ENCODE results near the gene AGAP1. TPM values are rescaled to one million over a fixed set of nuclear protein-coding genes. Genes with fewer than 3 reads are reported as not detected.

Gene AGAP1
- total RNA-seq, 3 donors from 2014 or later (not counting 1 experiment from before 2014, with no cell fraction given) = 42.0 to 56.4 (median 45.7) TPM

DNA sequence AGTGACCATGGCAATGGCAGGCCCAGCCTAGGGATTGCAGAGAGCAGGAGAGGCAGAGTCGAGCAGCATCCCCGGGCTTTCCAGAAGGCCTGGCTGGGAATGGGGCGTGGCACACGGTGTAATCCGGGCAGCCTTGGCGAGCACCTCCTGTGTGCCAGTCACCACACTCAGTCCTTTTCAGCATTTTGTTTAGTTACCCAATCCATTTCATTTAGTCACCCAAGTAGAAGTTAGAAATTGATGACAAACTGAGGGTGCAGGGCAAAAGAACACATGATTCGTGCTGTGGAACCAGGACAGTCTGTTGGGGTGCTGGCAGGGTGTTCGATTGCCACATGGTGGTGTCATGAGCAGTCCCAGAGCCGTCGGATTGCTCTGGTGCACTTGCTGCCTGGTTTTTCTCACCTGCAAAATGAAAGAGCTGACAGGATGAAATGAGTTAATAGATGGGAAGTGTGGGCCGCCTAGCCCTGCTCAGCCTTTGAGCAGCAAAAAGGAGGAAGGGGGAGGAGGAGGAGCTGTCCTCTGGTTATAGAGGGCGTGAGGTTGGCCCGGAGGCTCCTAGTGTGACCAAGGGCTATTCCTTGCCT lies 299.4 kb downstream of the AGAP1 start:
- Histone ChIP-seq H3K4me1 (ENCODE audit: control insufficient read depth, insufficient read depth, low read length) (no peaks in the 10 kb centered on the region), H3K9me3 (ENCODE audit: control insufficient read depth, insufficient read depth, low read length) (no peaks in the 10 kb centered on the region), H3K4me3 (ENCODE audit: low read length) (no peak overlapping the region), H3K27me3 (ENCODE audit: control insufficient read depth, insufficient read depth, low read length) (no peaks in the 10 kb centered on the region), H3K27ac (ENCODE audit: low read length) (no peak overlapping the region), H3K36me3 (ENCODE audit: control insufficient read depth, insufficient read depth, low read length) (no peaks in the 10 kb centered on the region)
- H3K36me3 Mint-ChIP-seq = no peaks in the 10 kb centered on the region
- H3K27me3 Mint-ChIP-seq (ENCODE audit: low read depth in 2 of 2) = peaks cover 0 to 4% of the 10 kb centered on the region in 2 donors
- TF ChIP-seq, protein P1, sequence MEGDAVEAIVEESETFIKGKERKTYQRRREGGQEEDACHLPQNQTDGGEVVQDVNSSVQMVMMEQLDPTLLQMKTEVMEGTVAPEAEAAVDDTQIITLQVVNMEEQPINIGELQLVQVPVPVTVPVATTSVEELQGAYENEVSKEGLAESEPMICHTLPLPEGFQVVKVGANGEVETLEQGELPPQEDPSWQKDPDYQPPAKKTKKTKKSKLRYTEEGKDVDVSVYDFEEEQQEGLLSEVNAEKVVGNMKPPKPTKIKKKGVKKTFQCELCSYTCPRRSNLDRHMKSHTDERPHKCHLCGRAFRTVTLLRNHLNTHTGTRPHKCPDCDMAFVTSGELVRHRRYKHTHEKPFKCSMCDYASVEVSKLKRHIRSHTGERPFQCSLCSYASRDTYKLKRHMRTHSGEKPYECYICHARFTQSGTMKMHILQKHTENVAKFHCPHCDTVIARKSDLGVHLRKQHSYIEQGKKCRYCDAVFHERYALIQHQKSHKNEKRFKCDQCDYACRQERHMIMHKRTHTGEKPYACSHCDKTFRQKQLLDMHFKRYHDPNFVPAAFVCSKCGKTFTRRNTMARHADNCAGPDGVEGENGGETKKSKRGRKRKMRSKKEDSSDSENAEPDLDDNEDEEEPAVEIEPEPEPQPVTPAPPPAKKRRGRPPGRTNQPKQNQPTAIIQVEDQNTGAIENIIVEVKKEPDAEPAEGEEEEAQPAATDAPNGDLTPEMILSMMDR (IDR thresholded peaks at IDR 0.05) = no peak
- intact Hi-C loops (cut with micrococcal nuclease) = no loop called here
- no peak overlapping the region for H3K27ac Mint-ChIP-seq
- H3K9me3 Mint-ChIP-seq = no peaks in the 10 kb centered on the region
- H3K4me3 Mint-ChIP-seq = no peak overlapping the region
- WGBS (ENCODE audit: insufficient coverage) = 63% methylated on average over 13 of the region's 13 CpGs
- DNase-seq = no peak
- no peak for ATAC-seq
- H3K4me1 Mint-ChIP-seq = peaks cover 7 to 9% of the 10 kb centered on the region in 2 donors

DNA sequence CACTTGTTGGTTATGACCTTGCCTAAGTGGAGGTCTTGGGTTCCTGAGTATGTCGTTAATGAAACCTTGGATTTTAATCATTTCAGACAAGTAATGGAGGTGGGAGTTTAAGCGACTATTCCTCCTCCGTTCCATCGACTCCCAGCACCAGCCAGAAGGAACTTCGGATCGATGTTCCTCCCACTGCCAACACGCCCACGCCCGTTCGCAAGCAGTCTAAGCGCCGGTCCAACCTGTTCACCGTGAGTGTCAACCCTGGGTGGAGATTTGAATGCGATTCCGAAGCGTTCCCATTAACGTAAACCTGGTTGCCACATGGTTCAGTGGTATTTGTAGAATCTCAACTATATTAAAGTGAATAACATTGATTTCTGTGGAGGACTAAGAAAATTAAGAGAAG lies 305.4 kb downstream of the AGAP1 start:
- Mint-ChIP-seq H3K4me3 (no peak overlapping the region), H3K4me1 (peaks cover 0 to 4% of the 10 kb centered on the region in 2 donors), H3K27ac (no peak overlapping the region), H3K36me3 (no peaks in the 10 kb centered on the region), H3K9me3 (no peaks in the 10 kb centered on the region), H3K27me3 (ENCODE audit: low read depth in 2 of 2) (no peaks in the 10 kb centered on the region)
- Histone ChIP-seq H3K4me1 (ENCODE audit: control insufficient read depth, insufficient read depth, low read length) (no peaks in the 10 kb centered on the region), H3K27me3 (ENCODE audit: control insufficient read depth, insufficient read depth, low read length) (no peaks in the 10 kb centered on the region), H3K36me3 (ENCODE audit: control insufficient read depth, insufficient read depth, low read length) (peaks cover 12% of the 10 kb centered on the region), H3K9me3 (ENCODE audit: control insufficient read depth, insufficient read depth, low read length) (peaks cover 5% of the 10 kb centered on the region), H3K4me3 (ENCODE audit: low read length) (no peak overlapping the region), H3K27ac (ENCODE audit: low read length) (no peak overlapping the region)
- TF ChIP-seq, protein P1 (IDR thresholded peaks at IDR 0.05) = no peak
- ATAC-seq = no peak
- no peak for DNase-seq
- intact Hi-C loops (cut with micrococcal nuclease) = no loop called here
- WGBS (ENCODE audit: insufficient coverage) = 97% methylated on average over 17 of the region's 17 CpGs

DNA sequence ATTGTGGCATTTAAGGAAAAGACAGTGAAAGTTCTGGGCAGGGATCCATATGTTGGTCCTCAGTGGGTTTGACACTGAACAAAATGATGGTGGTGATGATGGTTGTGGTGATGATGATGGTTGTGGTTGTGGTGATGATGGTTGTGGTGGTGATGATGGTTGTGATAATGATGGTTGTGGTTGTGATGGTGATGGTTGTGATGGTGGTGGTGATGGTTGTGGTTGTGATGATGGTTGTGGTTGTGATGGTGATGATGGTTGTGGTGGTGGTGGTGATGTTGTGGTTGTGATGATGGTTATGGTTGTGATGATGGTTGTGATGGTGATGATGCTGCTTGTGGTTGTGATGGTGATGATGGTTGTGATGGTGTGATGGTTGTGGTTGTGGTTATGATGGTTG lies 308.7 kb downstream of the AGAP1 start:
- Histone ChIP-seq H3K36me3 (ENCODE audit: control insufficient read depth, insufficient read depth, low read length) (peaks cover 12% of the 10 kb centered on the region), H3K27ac (ENCODE audit: low read length) (no peak overlapping the region), H3K4me3 (ENCODE audit: low read length) (no peak overlapping the region), H3K4me1 (ENCODE audit: control insufficient read depth, insufficient read depth, low read length) (no peaks in the 10 kb centered on the region), H3K27me3 (ENCODE audit: control insufficient read depth, insufficient read depth, low read length) (no peaks in the 10 kb centered on the region), H3K9me3 (ENCODE audit: control insufficient read depth, insufficient read depth, low read length) (peaks cover 5% of the 10 kb centered on the region)
- peaks cover 0 to 4% of the 10 kb centered on the region in 2 donors for H3K4me1 Mint-ChIP-seq
- no peaks in the 10 kb centered on the region for H3K9me3 Mint-ChIP-seq
- TF ChIP-seq, protein P1 (IDR thresholded peaks at IDR 0.05) = no peak
- no peak for ATAC-seq
- no peaks in the 10 kb centered on the region for H3K27me3 Mint-ChIP-seq (ENCODE audit: low read depth in 2 of 2)
- no peak overlapping the region for H3K27ac Mint-ChIP-seq
- DNase-seq = peak in 1 of 2 donors; percentile 2
- intact Hi-C loops (cut with micrococcal nuclease) = no loop called here
- H3K4me3 Mint-ChIP-seq = no peak overlapping the region
- H3K36me3 Mint-ChIP-seq = no peaks in the 10 kb centered on the region

DNA sequence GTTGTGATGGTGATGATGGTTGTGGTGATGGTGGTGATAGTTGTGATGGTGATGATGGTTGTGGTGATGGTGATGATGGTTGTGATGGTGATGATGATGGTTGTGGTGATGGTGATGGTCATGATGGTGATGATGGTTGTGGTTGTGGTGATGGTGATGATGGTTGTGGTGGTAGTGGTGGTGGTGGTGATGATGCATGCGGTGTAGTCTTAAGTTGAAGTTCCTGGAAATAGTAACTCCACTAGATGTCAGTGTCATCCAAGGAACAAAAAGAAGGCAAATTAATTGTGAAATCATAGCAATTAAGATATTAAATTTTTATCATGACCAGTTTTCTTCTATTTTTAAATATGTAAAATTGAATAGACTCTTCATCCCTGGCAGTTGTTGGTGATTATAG lies 309.2 kb downstream of the AGAP1 start:
- intact Hi-C loops (cut with micrococcal nuclease) = no loop called here
- Mint-ChIP-seq H3K36me3 (no peaks in the 10 kb centered on the region), H3K9me3 (no peaks in the 10 kb centered on the region), H3K4me3 (no peak overlapping the region), H3K27me3 (ENCODE audit: low read depth in 2 of 2) (no peaks in the 10 kb centered on the region), H3K4me1 (peaks cover 0 to 4% of the 10 kb centered on the region in 2 donors), H3K27ac (no peak overlapping the region)
- Histone ChIP-seq H3K4me3 (ENCODE audit: low read length) (no peak overlapping the region), H3K4me1 (ENCODE audit: control insufficient read depth, insufficient read depth, low read length) (no peaks in the 10 kb centered on the region), H3K9me3 (ENCODE audit: control insufficient read depth, insufficient read depth, low read length) (peaks cover 5% of the 10 kb centered on the region), H3K27ac (ENCODE audit: low read length) (no peak overlapping the region), H3K36me3 (ENCODE audit: control insufficient read depth, insufficient read depth, low read length) (peaks cover 12% of the 10 kb centered on the region), H3K27me3 (ENCODE audit: control insufficient read depth, insufficient read depth, low read length) (no peaks in the 10 kb centered on the region)
- TF ChIP-seq, protein P1 (IDR thresholded peaks at IDR 0.05) = no peak
- ATAC-seq = peak in 2 of 3 donors; percentile 18 to 25
- 77% methylated on average over 1 of the region's 1 CpG for WGBS (ENCODE audit: insufficient coverage)
- DNase-seq = peak in 1 of 2 donors; percentile 6

All from natural killer cell (primary cell).